Neural progenitor cell (in vitro differentiated cells): ENCODE data around the gene CFAP221.

Source experiments
- EZH2 ChIP-seq: fragments of 200-600 bp; sonication (generic); IDR thresholded peaks from 2 replicates; pipeline ENCODE4 v1.6.1; 2017; ENCODE audit warnings: antibody characterized with exemption, mild to moderate bottlenecking, moderate library complexity
- EZH2phosphoT487 ChIP-seq: fragments of 200-600 bp; sonication (generic); IDR thresholded peaks from 2 replicates; pipeline ENCODE4 v1.6.1; 2017; ENCODE audit warnings: antibody characterized with exemption
- TF ChIP-seq, protein P1 (sequence below): fragments of 200-600 bp; sonication (generic); IDR thresholded peaks from 2 replicates; pipeline ENCODE4 v1.5.1; 2017; ENCODE audit warnings: antibody characterized with exemption, mild to moderate bottlenecking

- TF ChIP-seq, protein P1, sequence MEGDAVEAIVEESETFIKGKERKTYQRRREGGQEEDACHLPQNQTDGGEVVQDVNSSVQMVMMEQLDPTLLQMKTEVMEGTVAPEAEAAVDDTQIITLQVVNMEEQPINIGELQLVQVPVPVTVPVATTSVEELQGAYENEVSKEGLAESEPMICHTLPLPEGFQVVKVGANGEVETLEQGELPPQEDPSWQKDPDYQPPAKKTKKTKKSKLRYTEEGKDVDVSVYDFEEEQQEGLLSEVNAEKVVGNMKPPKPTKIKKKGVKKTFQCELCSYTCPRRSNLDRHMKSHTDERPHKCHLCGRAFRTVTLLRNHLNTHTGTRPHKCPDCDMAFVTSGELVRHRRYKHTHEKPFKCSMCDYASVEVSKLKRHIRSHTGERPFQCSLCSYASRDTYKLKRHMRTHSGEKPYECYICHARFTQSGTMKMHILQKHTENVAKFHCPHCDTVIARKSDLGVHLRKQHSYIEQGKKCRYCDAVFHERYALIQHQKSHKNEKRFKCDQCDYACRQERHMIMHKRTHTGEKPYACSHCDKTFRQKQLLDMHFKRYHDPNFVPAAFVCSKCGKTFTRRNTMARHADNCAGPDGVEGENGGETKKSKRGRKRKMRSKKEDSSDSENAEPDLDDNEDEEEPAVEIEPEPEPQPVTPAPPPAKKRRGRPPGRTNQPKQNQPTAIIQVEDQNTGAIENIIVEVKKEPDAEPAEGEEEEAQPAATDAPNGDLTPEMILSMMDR = no peak
- TF ChIP-seq EZH2 (no peak), EZH2phosphoT487 (no peak)
Measured at GRCh38 chr2:119702203-119702917, 158.1 kb downstream of the CFAP221 start.
